BLaER1 (cell line): ENCODE results near the gene WBP11.

Experiments
- H3K27ac ChIP-seq: shearing (Covaris generic); formaldehyde crosslinking; 2 replicates; pipeline ENCODE4 v1.8.1; 2022
- H3K27me3 ChIP-seq: shearing (Covaris generic); formaldehyde crosslinking; 2 replicates; pipeline ENCODE4 v1.8.1; 2022
- H3K36me3 ChIP-seq: shearing (Covaris generic); formaldehyde crosslinking; 2 replicates; pipeline ENCODE4 v1.8.1; 2022
- H3K4me1 ChIP-seq: shearing (Covaris generic); formaldehyde crosslinking; 2 replicates; pipeline ENCODE4 v1.8.1; 2022
- H3K4me2 ChIP-seq: shearing (Covaris generic); formaldehyde crosslinking; 2 replicates; pipeline ENCODE4 v1.8.1; 2022
- H3K4me3 ChIP-seq: shearing (Covaris generic); formaldehyde crosslinking; 2 replicates; pipeline ENCODE4 v1.8.1; 2022
- H3K9ac ChIP-seq: shearing (Covaris generic); formaldehyde crosslinking; 2 replicates; pipeline ENCODE4 v1.8.1; 2022
- H3K9me3 ChIP-seq: shearing (Covaris generic); formaldehyde crosslinking; 2 replicates; pipeline ENCODE4 v1.8.1; 2022
- H4K20me1 ChIP-seq: shearing (Covaris generic); formaldehyde crosslinking; 2 replicates; pipeline ENCODE4 v1.8.1; 2022
- Cebpa-rat ChIP-seq: shearing (Covaris generic); IDR thresholded peaks from 2 replicates; pipeline ENCODE4 v1.8.1; 2022

Gene WBP11

GRCh38 chr12:14842315-14842714 is 39.0 kb upstream of the WBP11 start:
- no peak for TF ChIP-seq Cebpa-rat
- Histone ChIP-seq H3K4me2 (no peak overlapping the region), H4K20me1 (no peaks in the 10 kb centered on the region), H3K9ac (no peak overlapping the region), H3K9me3 (no peaks in the 10 kb centered on the region), H3K27ac (no peak overlapping the region), H3K4me1 (no peaks in the 10 kb centered on the region), H3K36me3 (no peaks in the 10 kb centered on the region), H3K4me3 (no peak overlapping the region), H3K27me3 (no peaks in the 10 kb centered on the region)

- TF ChIP-seq Cebpa-rat: no peak
- H3K36me3 ChIP-seq: no peaks in the 10 kb centered on the region
- no peak overlapping the region for H3K4me3 ChIP-seq
- no peaks in the 10 kb centered on the region for H3K9me3 ChIP-seq
- H3K4me2 ChIP-seq: no peak overlapping the region
- H3K27me3 ChIP-seq: no peaks in the 10 kb centered on the region
- H3K27ac ChIP-seq: no peak overlapping the region
- no peak overlapping the region for H3K9ac ChIP-seq
- no peaks in the 10 kb centered on the region for H3K4me1 ChIP-seq
- no peaks in the 10 kb centered on the region for H4K20me1 ChIP-seq
Measured at GRCh38 chr12:14841761-14842160, 38.5 kb upstream of the WBP11 start.

GRCh38 chr12:14840616-14841015 is 37.3 kb upstream of the WBP11 start:
- H3K36me3 ChIP-seq: no peaks in the 10 kb centered on the region
- TF ChIP-seq Cebpa-rat: no peak
- no peaks in the 10 kb centered on the region for H3K4me1 ChIP-seq
- H4K20me1 ChIP-seq: no peaks in the 10 kb centered on the region
- H3K9ac ChIP-seq: no peak overlapping the region
- H3K27me3 ChIP-seq: no peaks in the 10 kb centered on the region
- no peak overlapping the region for H3K27ac ChIP-seq
- no peaks in the 10 kb centered on the region for H3K9me3 ChIP-seq
- H3K4me3 ChIP-seq: no peak overlapping the region
- no peak overlapping the region for H3K4me2 ChIP-seq

- Histone ChIP-seq H3K4me2 (no peak overlapping the region), H3K4me1 (peaks cover 6% of the 10 kb centered on the region), H3K36me3 (no peaks in the 10 kb centered on the region), H3K9ac (no peak overlapping the region), H3K27me3 (no peaks in the 10 kb centered on the region), H3K4me3 (no peak overlapping the region), H3K27ac (no peak overlapping the region), H4K20me1 (no peaks in the 10 kb centered on the region), H3K9me3 (no peaks in the 10 kb centered on the region)
- no peak for TF ChIP-seq Cebpa-rat
Measured at GRCh38 chr12:14839262-14839661, 36.0 kb upstream of the WBP11 start.

- Histone ChIP-seq H3K27me3 (no peaks in the 10 kb centered on the region), H3K9ac (no peak overlapping the region), H3K4me3 (no peak overlapping the region), H3K9me3 (no peaks in the 10 kb centered on the region), H3K4me2 (no peak overlapping the region), H3K4me1 (peaks cover 6% of the 10 kb centered on the region), H4K20me1 (no peaks in the 10 kb centered on the region), H3K36me3 (no peaks in the 10 kb centered on the region), H3K27ac (no peak overlapping the region)
- TF ChIP-seq Cebpa-rat: no peak
Measured at GRCh38 chr12:14836336-14837210, 33.3 kb upstream of the WBP11 start.

GRCh38 chr12:14834509-14834908 is 31.2 kb upstream of the WBP11 start:
- H3K36me3 ChIP-seq: no peaks in the 10 kb centered on the region
- H3K9me3 ChIP-seq: no peaks in the 10 kb centered on the region
- no peak overlapping the region for H3K9ac ChIP-seq
- no peaks in the 10 kb centered on the region for H4K20me1 ChIP-seq
- peaks cover 6% of the 10 kb centered on the region for H3K4me1 ChIP-seq
- TF ChIP-seq Cebpa-rat: no peak
- H3K4me2 ChIP-seq: no peak overlapping the region
- no peak overlapping the region for H3K27ac ChIP-seq
- no peak overlapping the region for H3K4me3 ChIP-seq
- no peaks in the 10 kb centered on the region for H3K27me3 ChIP-seq

GRCh38 chr12:14833952-14834351 is 30.7 kb upstream of the WBP11 start:
- Histone ChIP-seq H3K4me2 (no peak overlapping the region), H3K27me3 (no peaks in the 10 kb centered on the region), H3K36me3 (no peaks in the 10 kb centered on the region), H3K4me3 (no peak overlapping the region), H4K20me1 (no peaks in the 10 kb centered on the region), H3K27ac (no peak overlapping the region), H3K9me3 (no peaks in the 10 kb centered on the region), H3K9ac (no peak overlapping the region), H3K4me1 (peaks cover 6% of the 10 kb centered on the region)
- TF ChIP-seq Cebpa-rat: no peak

- Histone ChIP-seq H3K4me2 (no peak overlapping the region), H3K9ac (no peak overlapping the region), H3K4me3 (no peak overlapping the region), H3K4me1 (peaks cover 6% of the 10 kb centered on the region), H3K36me3 (no peaks in the 10 kb centered on the region), H3K27ac (no peak overlapping the region), H4K20me1 (no peaks in the 10 kb centered on the region), H3K27me3 (no peaks in the 10 kb centered on the region), H3K9me3 (no peaks in the 10 kb centered on the region)
- no peak for TF ChIP-seq Cebpa-rat
Measured at GRCh38 chr12:14833336-14833735, 30.1 kb upstream of the WBP11 start.

- Histone ChIP-seq H3K4me3 (no peak overlapping the region), H3K27ac (no peak overlapping the region), H3K27me3 (no peaks in the 10 kb centered on the region), H3K4me2 (no peak overlapping the region), H3K36me3 (no peaks in the 10 kb centered on the region), H3K4me1 (no peaks in the 10 kb centered on the region), H3K9ac (no peak overlapping the region), H4K20me1 (no peaks in the 10 kb centered on the region), H3K9me3 (no peaks in the 10 kb centered on the region)
- no peak for TF ChIP-seq Cebpa-rat
Measured at GRCh38 chr12:14828892-14829291, 25.6 kb upstream of the WBP11 start.

GRCh38 chr12:14827043-14827442 is 23.8 kb upstream of the WBP11 start:
- Histone ChIP-seq H3K9ac (no peak overlapping the region), H3K9me3 (no peaks in the 10 kb centered on the region), H3K27ac (no peak overlapping the region), H3K4me1 (no peaks in the 10 kb centered on the region), H3K36me3 (no peaks in the 10 kb centered on the region), H3K27me3 (no peaks in the 10 kb centered on the region), H4K20me1 (no peaks in the 10 kb centered on the region), H3K4me2 (no peak overlapping the region), H3K4me3 (no peak overlapping the region)
- no peak for TF ChIP-seq Cebpa-rat
